ENCODE measurements around the gene NPBWR2.

Gene NPBWR2

DNA sequence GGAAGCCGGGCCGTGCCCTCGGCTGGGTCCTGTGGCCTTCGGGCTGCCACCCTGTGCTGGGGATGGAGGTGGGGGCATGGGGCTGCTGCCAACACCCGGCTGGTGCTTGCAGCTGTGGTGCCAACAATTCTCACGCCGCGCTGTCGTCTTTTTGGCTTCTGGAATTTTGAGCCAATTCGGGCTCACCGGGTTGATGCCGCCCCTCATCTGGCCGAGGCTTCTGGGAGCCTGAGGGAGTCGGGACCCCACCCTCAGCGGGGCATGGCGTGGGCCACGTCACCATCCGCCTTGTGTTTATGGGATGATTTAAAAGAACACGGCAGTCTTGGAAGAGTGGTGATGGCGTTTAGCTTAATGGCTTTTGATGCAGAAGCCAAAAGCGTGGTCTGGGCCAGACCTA is 8.7 kb upstream of the NPBWR2 start:
- in situ Hi-C loops (cut with MboI; ENCODE audit: low sequenced_read_pairs, unreplicated experiment) = no loop called here
- TF ChIP-seq CTCF (IDR thresholded peaks at IDR 0.05; ENCODE audit: borderline replicate concordance, control extremely low read depth, extremely low read depth, insufficient read depth, missing control alignments) = no peak
- no peak for DNase-seq (ENCODE audit: low spot score)

GRCh38 chr20:64115171-64115911 is 8.0 kb upstream of the NPBWR2 start:
- no peak for TF ChIP-seq CTCF (IDR thresholded peaks at IDR 0.05; ENCODE audit: borderline replicate concordance, control extremely low read depth, extremely low read depth, insufficient read depth, missing control alignments)
- in situ Hi-C loops (cut with MboI; ENCODE audit: low sequenced_read_pairs, unreplicated experiment) = no loop called here
- DNase-seq (ENCODE audit: low spot score) = no peak

- in situ Hi-C loops (cut with MboI; ENCODE audit: low sequenced_read_pairs, unreplicated experiment) = no loop called here
- DNase-seq (ENCODE audit: low spot score) = no peak
- no peak for TF ChIP-seq CTCF (IDR thresholded peaks at IDR 0.05; ENCODE audit: borderline replicate concordance, control extremely low read depth, extremely low read depth, insufficient read depth, missing control alignments)
Measured at GRCh38 chr20:64114356-64114971, 7.1 kb upstream of the NPBWR2 start.

GRCh38 chr20:64113796-64114355 is 6.5 kb upstream of the NPBWR2 start:
- in situ Hi-C loops (cut with MboI; ENCODE audit: low sequenced_read_pairs, unreplicated experiment) = no loop called here
- TF ChIP-seq CTCF (IDR thresholded peaks at IDR 0.05; ENCODE audit: borderline replicate concordance, control extremely low read depth, extremely low read depth, insufficient read depth, missing control alignments) = no peak
- no peak for DNase-seq (ENCODE audit: low spot score)

DNA sequence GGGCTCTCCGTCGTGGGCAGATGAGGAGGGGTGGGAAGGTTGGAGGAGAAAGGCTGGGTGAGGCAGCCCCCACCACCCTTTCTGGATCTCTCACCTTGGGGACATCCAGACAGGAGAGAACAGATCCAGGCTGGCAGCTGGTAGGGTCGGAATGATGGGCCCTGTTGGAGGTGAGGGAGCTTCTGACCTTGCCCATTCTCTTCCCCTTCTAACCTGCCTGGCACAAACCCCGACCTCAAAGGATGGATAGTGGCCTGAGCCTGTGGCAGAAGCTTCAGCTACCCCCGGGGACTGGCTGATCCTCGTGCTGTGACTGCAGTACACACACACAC is 6.0 kb upstream of the NPBWR2 start:
- no peak for DNase-seq (ENCODE audit: low spot score)
- in situ Hi-C loops (cut with MboI; ENCODE audit: low sequenced_read_pairs, unreplicated experiment) = no loop called here
- TF ChIP-seq CTCF (IDR thresholded peaks at IDR 0.05; ENCODE audit: borderline replicate concordance, control extremely low read depth, extremely low read depth, insufficient read depth, missing control alignments) = no peak

GRCh38 chr20:64112691-64113443 is 5.5 kb upstream of the NPBWR2 start:
- in situ Hi-C loops (cut with MboI; ENCODE audit: low sequenced_read_pairs, unreplicated experiment) = no loop called here
- TF ChIP-seq CTCF (IDR thresholded peaks at IDR 0.05; ENCODE audit: borderline replicate concordance, control extremely low read depth, extremely low read depth, insufficient read depth, missing control alignments) = no peak
- no peak for DNase-seq (ENCODE audit: low spot score)

Measured in GM13976 (cell line).